H9 (cell line): ENCODE results near the gene HIC2. TPM values are rescaled to one million over a fixed set of nuclear protein-coding genes. Genes with fewer than 3 reads are reported as not detected.
"Not testable (repeated sequence)": the region's sequence is repeated elsewhere in the genome, so short reads cannot be mapped to it uniquely, and the experiment has no call there.

Experiments
- DNase-seq: peaks from one replicate; pipeline ENCODE4 v3.0.0-alpha.2; 2017
- H2AFZ ChIP-seq: one replicate; pipeline ENCODE4 v1.6.1; 2013; ENCODE audit warnings: mild to moderate bottlenecking, low read length, control low read depth, moderate library complexity
- H2AK5ac ChIP-seq: 2 replicates; pipeline ENCODE4 v1.6.1; 2013; ENCODE audit warnings: low read length, control low read depth, mixed read lengths; ENCODE audit not compliant: insufficient read length
- H2BK120ac ChIP-seq: one replicate; pipeline ENCODE4 v1.6.1; 2013; ENCODE audit warnings: low read depth, mild to moderate bottlenecking, low read length, control low read depth, inconsistent platforms; ENCODE audit not compliant: poor library complexity, severe bottlenecking
- H2BK12ac ChIP-seq: 2 replicates; pipeline ENCODE4 v1.6.1; 2013; ENCODE audit warnings: low read length, control low read depth, mixed read lengths, low read depth; ENCODE audit not compliant: insufficient read length
- H2BK15ac ChIP-seq: 2 replicates; pipeline ENCODE4 v1.6.1; 2013; ENCODE audit warnings: low read depth, low read length, control low read depth
- H2BK20ac ChIP-seq: one replicate; pipeline ENCODE4 v1.6.1; 2013; ENCODE audit warnings: low read depth, mild to moderate bottlenecking, low read length, control low read depth, inconsistent platforms; ENCODE audit not compliant: poor library complexity, severe bottlenecking
- H2BK5ac ChIP-seq: 2 replicates; pipeline ENCODE4 v1.6.1; 2013; ENCODE audit warnings: low read length, control low read depth, mixed read lengths; ENCODE audit not compliant: insufficient read length
- H3K14ac ChIP-seq: 2 replicates; pipeline ENCODE4 v1.6.1; 2013; ENCODE audit warnings: low read length, control low read depth; ENCODE audit not compliant: insufficient read depth
- H3K18ac ChIP-seq: 2 replicates; pipeline ENCODE4 v1.6.1; 2013; ENCODE audit warnings: low read depth, mild to moderate bottlenecking, mixed read lengths, low read length, control low read depth; ENCODE audit not compliant: insufficient read length
- H3K23ac ChIP-seq: 2 replicates; pipeline ENCODE4 v1.6.1; 2013; ENCODE audit warnings: low read length, control low read depth, mixed read lengths, low read depth; ENCODE audit not compliant: insufficient read length
- H3K23me2 ChIP-seq: 2 replicates; pipeline ENCODE4 v1.6.1; 2013; ENCODE audit warnings: low read depth, mild to moderate bottlenecking, mixed read lengths, low read length, control low read depth; ENCODE audit not compliant: insufficient read length, poor library complexity, severe bottlenecking
- H3K27ac ChIP-seq: 2 replicates; pipeline ENCODE4 v1.5.1; 2013; ENCODE audit warnings: low read length, control low read depth, mixed read lengths, low read depth; ENCODE audit not compliant: insufficient read length
- H3K27me3 ChIP-seq: 2 replicates; pipeline ENCODE4 v1.6.1; 2013; ENCODE audit warnings: low read length, control low read depth, inconsistent platforms; ENCODE audit not compliant: insufficient read depth
- H3K4ac ChIP-seq: 2 replicates; pipeline ENCODE4 v1.6.1; 2013; ENCODE audit warnings: low read depth, mild to moderate bottlenecking, control low read depth, inconsistent platforms, low read length, moderate library complexity
- H3K4me1 ChIP-seq: 2 replicates; pipeline ENCODE4 v1.6.1; 2013; ENCODE audit warnings: low read length, control low read depth, inconsistent platforms; ENCODE audit not compliant: insufficient read depth
- H3K4me2 ChIP-seq: 2 replicates; pipeline ENCODE4 v1.6.1; 2013; ENCODE audit warnings: low read length, control low read depth, mixed read lengths; ENCODE audit not compliant: insufficient read length, insufficient read depth
- H3K56ac ChIP-seq: 2 replicates; pipeline ENCODE4 v1.6.1; 2013; ENCODE audit warnings: low read depth, mild to moderate bottlenecking, mixed read lengths, low read length, control low read depth; ENCODE audit not compliant: insufficient read length
- H3K79me1 ChIP-seq: 2 replicates; pipeline ENCODE4 v1.6.1; 2013; ENCODE audit warnings: low read depth, mild to moderate bottlenecking, moderate library complexity, low read length, control low read depth, inconsistent platforms; ENCODE audit not compliant: insufficient read depth, poor library complexity, severe bottlenecking
- H3K79me2 ChIP-seq: 2 replicates; pipeline ENCODE4 v1.6.1; 2013; ENCODE audit warnings: low read length, control low read depth, inconsistent platforms; ENCODE audit not compliant: insufficient read depth
- H3K9ac ChIP-seq: 2 replicates; pipeline ENCODE4 v1.6.1; 2013; ENCODE audit warnings: low read length, control low read depth, mixed read lengths; ENCODE audit not compliant: insufficient read length; ENCODE audit errors: extremely low read depth
- H3K9me3 ChIP-seq: one replicate; pipeline ENCODE4 v1.6.1; 2013; ENCODE audit warnings: low read depth, low read length, inconsistent platforms; ENCODE audit not compliant: control insufficient read depth
- H3T11ph ChIP-seq: one replicate; pipeline ENCODE4 v1.6.1; 2013; ENCODE audit warnings: mild to moderate bottlenecking, low read length, control low read depth, inconsistent platforms
- H4K20me1 ChIP-seq: one replicate; pipeline ENCODE4 v1.6.1; 2013; ENCODE audit not compliant: control insufficient read depth, insufficient read length, insufficient read depth
- H4K5ac ChIP-seq: 2 replicates; pipeline ENCODE4 v1.6.1; 2013; ENCODE audit warnings: low read depth, mild to moderate bottlenecking, mixed read lengths, low read length, control low read depth; ENCODE audit not compliant: insufficient read length
- H4K8ac ChIP-seq: replicated peaks from 2 replicates; pipeline ENCODE4 v1.6.1; 2013; ENCODE audit warnings: low read length, control low read depth, mixed read lengths, low read depth; ENCODE audit not compliant: insufficient read length
- H4K91ac ChIP-seq: 2 replicates; pipeline ENCODE4 v1.6.1; 2013; ENCODE audit warnings: low read depth, mild to moderate bottlenecking, moderate library complexity, mixed read lengths, low read length, control low read depth; ENCODE audit not compliant: insufficient read length
- H3K27ac Mint-ChIP-seq, 3 experiments: 2 replicates in 2 of 3; 3 replicates in 1 of 3; pipeline ENCODE4 v1.8.0; 2020 to 2021; ENCODE audit warnings: mixed read lengths in 3 of 3, mild to moderate bottlenecking in 1 of 3, moderate library complexity in 1 of 3
- H3K27me3 Mint-ChIP-seq: 2 replicates; pipeline ENCODE4 v1.8.0; 2021; ENCODE audit warnings: low read depth, mild to moderate bottlenecking, moderate library complexity, mixed read lengths
- H3K36me3 Mint-ChIP-seq, 3 experiments: 2 replicates in 2 of 3; 3 replicates in 1 of 3; pipeline ENCODE4 v1.8.0; 2020 to 2021; ENCODE audit warnings: low read depth in 3 of 3, mixed read lengths in 3 of 3; ENCODE audit not compliant: insufficient read depth in 1 of 3
- H3K4me1 Mint-ChIP-seq, 2 experiments: 2 replicates each; pipeline ENCODE4 v1.8.0; 2020; ENCODE audit warnings: mixed read lengths in 2 of 2
- H3K4me3 Mint-ChIP-seq, 2 experiments: 2 replicates in 1 of 2; 3 replicates in 1 of 2; pipeline ENCODE4 v1.8.0; 2020 to 2021; ENCODE audit warnings: mild to moderate bottlenecking in 2 of 2, mixed read lengths in 2 of 2, moderate library complexity in 1 of 2
- H3K9me3 Mint-ChIP-seq, 2 experiments: 2 replicates in 1 of 2; 3 replicates in 1 of 2; pipeline ENCODE4 v1.8.0; 2020; ENCODE audit warnings: mild to moderate bottlenecking in 2 of 2, mixed read lengths in 2 of 2, moderate library complexity in 1 of 2
- CTCF ChIP-seq: fragments of 200-600 bp; sonication (generic); conservative IDR thresholded peaks from 3 replicates; pipeline ENCODE4 v1.8.0; 2021; ENCODE audit warnings: antibody characterized with exemption, mild to moderate bottlenecking
- WGBS: extraction: QIAGEN DNeasy Blood & Tissue Kit; methylation state at CpG from one replicate; pipeline ENCODE4 v1.1.7; 2013; ENCODE audit warnings: missing lambda C conversion rate, low lambda C conversion rate, mixed read lengths; ENCODE audit not compliant: insufficient read length; ENCODE audit errors: extremely low coverage; 5-methylcytosine and 5-hydroxymethylcytosine counted together
- total RNA-seq: library from RNA; stranded (reverse); gene quantifications from 2 replicates; pipeline ENCODE4 v1.2.1, GENCODE V29; 2021

HIC2 gene
- total RNA-seq, 1 experiment from 2014 or later: 24.9 TPM

GRCh38 chr22:21469097-21469994 is 52.2 kb downstream of the HIC2 start:
- H3K14ac ChIP-seq, H4K91ac ChIP-seq, H3K18ac ChIP-seq, H3K4me2 ChIP-seq, H4K20me1 ChIP-seq, H2BK12ac ChIP-seq, H2BK15ac ChIP-seq, H3K36me3 Mint-ChIP-seq, H4K8ac ChIP-seq, H2BK120ac ChIP-seq, H3K4me1 ChIP-seq, H3K4ac ChIP-seq, H3K27ac ChIP-seq, H3K56ac ChIP-seq, H3K9me3 Mint-ChIP-seq, H3K9ac ChIP-seq, H3K23me2 ChIP-seq, H4K5ac ChIP-seq, H3K4me1 Mint-ChIP-seq, H3K27me3 Mint-ChIP-seq, H3K4me3 Mint-ChIP-seq, H2AFZ ChIP-seq, H2AK5ac ChIP-seq, H3K9me3 ChIP-seq, H2BK20ac ChIP-seq, H3K27ac Mint-ChIP-seq, H3T11ph ChIP-seq, H3K79me2 ChIP-seq, H3K79me1 ChIP-seq, H2BK5ac ChIP-seq, H3K23ac ChIP-seq, H3K27me3 ChIP-seq: not testable (repeated sequence)
- TF ChIP-seq CTCF: peak; percentile 24; the same call in 2 of the 3 replicates
- WGBS: no CpG with 5 or more reads among the region's 87 CpGs
- DNase-seq: peak; percentile 18

- H4K20me1 ChIP-seq, H3K79me1 ChIP-seq, H3K23ac ChIP-seq, H4K5ac ChIP-seq, H3T11ph ChIP-seq, H3K27me3 ChIP-seq, H3K79me2 ChIP-seq, H3K56ac ChIP-seq, H2BK12ac ChIP-seq, DNase-seq, H3K4me1 Mint-ChIP-seq, H3K4ac ChIP-seq, H2BK120ac ChIP-seq, H3K4me2 ChIP-seq, H2BK20ac ChIP-seq, H4K8ac ChIP-seq, H3K14ac ChIP-seq, H3K4me1 ChIP-seq, H3K23me2 ChIP-seq, H4K91ac ChIP-seq, H3K27ac ChIP-seq, H2AK5ac ChIP-seq, H3K4me3 Mint-ChIP-seq, H3K9me3 Mint-ChIP-seq, H3K18ac ChIP-seq, H3K9me3 ChIP-seq, H2BK5ac ChIP-seq, H2AFZ ChIP-seq, H3K27ac Mint-ChIP-seq, H3K36me3 Mint-ChIP-seq, H3K27me3 Mint-ChIP-seq, H3K9ac ChIP-seq, H2BK15ac ChIP-seq: not testable (repeated sequence)
- no CpG with 5 or more reads among the region's 11 CpGs for WGBS
Observed at GRCh38 chr22:21472984-21473383, 55.8 kb downstream of the HIC2 start.
